Midbrain (tissue), 1 donor: Measurements from ENCODE around the gene VENTX.

Source experiments
- DNase-seq: peaks from one replicate; lab custom pipeline; 2025; lab: John Stamatoyannopoulos, UW

The VENTX gene, protein sequence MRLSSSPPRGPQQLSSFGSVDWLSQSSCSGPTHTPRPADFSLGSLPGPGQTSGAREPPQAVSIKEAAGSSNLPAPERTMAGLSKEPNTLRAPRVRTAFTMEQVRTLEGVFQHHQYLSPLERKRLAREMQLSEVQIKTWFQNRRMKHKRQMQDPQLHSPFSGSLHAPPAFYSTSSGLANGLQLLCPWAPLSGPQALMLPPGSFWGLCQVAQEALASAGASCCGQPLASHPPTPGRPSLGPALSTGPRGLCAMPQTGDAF

DNA sequence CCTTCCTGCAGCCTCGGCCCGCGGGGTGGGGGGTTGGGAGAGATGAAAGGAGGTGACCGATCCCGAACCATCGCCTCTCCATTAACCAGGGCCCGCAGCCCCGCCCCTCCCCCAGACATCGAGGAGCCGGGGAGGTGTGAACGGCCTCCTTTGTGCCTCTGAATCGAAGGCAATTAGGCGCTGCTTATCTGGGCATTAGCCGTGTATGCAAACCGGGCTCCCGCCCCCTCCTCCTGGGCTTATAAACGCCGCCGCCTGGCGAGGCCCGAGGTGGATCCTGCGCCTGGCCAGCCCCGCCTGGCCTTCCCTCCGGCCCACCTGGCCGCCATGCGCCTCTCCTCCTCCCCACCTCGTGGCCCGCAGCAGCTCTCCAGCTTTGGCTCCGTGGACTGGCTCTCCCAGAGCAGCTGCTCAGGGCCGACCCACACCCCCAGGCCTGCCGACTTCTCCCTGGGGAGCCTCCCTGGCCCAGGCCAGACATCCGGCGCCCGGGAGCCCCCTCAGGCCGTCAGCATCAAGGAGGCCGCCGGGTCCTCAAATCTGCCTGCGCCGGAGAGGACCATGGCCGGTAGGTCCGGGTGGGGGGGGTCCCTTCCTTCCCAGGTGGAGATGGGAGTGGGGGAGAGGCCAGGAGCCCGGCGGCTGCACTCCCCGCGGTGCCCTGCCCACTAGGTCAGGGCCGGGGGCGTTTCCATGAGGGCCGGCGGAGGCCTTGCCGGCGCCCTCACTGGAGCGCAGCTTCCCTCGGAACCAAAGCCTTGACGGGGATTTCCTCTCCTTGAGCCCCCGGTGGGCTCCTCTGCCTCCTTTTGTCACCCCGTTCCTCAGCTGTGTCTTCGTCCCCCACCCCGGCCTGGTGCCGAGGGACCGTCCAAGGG is at the start of gene VENTX:
TSS of gene VENTX (plus strand) at position 268 of the 878 bp plus-strand sequence. CDS start at position 328, 60 bp downstream.
- no peak for DNase-seq

DNA sequence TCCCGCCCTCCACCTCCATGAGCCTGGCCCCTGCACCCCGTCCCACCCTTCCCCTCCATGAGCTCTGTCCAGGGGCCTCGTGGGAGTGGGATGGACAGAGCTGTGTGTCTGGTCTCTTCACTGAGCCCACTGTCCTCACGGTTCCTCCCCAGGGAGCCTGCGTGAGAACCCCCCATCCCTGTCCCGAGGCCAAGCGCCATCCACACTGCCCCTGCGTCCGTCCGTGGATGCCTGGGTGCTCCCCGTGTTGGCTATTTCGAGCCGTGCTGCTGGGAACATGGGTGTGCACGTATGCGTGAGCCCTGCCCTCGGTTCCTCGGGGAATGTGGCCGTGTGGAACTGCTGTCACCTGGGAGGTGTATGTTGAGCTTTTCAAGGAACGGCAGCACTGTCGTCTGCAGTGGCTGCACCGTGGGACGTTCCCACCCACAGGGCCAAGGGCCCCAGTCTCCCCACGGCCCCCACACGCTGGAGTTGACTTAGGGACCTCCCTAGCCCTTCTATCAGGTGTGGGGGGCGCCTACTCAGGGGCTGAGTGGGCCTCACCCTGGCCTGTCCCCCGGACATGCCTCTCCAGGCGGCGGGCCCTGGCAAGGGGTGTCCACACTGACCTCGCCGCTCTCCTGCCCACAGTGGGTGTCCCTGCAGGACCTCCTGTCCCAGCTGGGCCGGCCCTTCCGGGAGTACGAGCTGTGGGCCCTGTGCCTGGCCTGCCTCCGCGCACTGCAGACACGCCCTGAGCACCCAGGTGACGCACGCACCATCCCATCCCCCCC is 49.6 kb upstream of the VENTX start:
- no peak for DNase-seq

DNA sequence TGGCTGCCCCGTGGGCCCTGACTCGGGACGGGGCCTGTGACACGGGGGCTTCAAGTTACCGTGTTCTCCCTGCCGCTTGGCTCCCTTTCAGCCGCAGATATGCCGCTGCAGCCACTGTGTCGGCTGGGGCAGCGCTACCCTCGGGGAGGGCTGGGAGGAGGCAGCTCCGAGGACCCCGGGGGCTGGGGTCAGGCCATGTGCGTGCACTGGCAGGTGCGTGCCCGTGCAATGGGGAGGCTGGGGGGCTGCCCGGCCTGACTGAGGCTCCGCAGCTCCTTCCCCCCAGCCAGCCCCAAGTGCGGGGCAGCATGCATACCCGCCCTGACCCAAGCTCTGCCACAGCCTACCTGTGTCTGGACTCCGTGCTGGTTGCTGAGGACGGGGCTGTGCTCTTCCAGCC is 48.4 kb upstream of the VENTX start:
- DNase-seq, result no peak

DNA sequence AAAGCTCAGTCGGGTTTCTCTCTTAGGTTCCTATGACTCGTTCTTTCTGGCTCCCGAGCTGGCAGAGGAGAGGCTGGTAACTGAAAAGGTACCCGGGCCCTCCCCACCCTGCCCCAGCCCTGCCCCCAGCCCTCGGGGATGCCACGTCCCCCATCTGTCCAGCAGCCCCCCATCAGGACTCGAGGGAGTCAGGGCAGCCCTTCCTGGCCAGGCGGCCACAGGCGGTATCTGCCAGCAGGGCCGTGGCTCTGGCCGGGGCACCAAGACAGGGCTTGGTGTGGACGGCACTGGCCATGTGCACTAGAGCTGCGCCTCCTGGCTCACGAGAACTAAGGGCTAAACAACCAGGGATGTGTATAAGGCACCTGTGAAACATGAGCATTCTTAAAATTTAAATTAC is 47.9 kb upstream of the VENTX start:
- no peak for DNase-seq

DNA sequence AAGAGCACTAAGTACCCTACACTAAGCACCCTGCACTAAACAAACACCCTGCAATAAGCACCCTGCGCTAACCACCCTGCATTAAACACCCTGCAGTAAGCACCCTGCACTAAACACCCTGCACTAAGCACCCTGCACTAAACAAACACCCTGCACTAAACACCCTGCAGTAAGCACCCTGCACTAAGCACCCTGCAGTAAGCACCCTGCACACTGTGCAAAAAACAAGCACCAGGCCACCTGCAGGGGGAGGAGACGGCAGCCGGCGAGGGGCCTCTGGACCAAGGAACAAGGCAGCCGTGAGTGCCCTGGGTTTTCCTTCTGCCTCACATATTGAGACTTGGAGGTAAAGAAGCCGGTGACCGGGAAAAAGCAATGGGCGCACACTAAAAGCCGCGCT is 47.4 kb upstream of the VENTX start:
- DNase-seq, result no peak

DNA sequence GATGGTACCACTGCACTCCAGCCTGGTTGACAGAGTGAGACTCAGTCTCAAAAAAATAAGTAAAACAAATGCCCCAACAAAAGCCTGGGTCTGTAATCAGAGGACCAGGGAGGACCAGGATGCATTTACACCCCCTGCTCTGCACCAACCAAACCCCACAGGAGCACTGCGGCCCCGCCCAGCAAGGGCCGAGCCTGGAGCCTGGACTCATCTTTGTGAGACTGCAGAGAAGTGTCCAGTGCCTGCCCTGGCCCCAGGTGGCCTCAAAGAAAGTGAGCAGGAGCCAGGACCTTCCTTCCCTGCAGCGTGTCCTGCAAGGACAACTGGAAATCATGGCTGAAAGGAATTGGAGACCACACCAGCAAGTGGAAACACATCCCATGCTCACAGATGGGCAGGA is 46.0 kb upstream of the VENTX start:
- DNase-seq, result no peak

DNA sequence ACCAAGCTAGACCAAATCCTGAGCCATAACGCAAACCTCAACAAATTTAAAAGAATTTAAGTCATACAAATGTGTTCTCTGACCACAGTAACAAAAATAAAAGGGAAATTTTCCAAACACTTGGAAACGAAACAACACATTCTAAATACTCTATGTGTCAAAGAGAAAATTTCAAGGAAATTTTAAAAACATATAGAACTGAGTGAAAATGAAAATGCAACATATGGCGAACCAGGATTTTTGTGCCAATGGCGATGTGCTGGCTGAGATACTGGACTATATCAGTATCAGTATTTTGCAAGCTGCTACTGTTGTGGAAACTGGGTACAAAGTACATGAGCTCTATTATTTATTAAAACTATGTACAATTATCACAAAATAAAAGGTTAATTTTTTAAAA is 43.5 kb upstream of the VENTX start:
- DNase-seq, result no peak

DNA sequence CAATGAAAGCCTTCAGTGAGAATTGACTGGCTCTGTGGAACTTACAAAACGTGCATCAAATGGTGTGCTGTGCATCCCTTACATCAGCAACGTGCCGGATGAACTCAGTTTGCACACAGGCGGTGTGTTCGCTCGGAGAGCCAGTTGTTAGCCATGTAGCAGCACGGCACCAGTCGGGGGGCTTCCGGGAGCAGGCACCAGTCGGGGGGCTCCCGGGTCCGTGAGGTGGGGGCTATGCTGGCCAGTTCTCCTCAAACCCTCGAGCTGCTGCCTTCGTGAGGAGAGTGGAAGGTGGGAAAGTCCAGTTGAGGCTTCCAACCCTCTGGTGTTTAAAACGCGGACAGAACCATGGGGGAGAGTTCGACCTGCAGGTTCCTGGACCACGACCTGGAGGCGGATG is 42.6 kb upstream of the VENTX start:
- no peak for DNase-seq

DNA sequence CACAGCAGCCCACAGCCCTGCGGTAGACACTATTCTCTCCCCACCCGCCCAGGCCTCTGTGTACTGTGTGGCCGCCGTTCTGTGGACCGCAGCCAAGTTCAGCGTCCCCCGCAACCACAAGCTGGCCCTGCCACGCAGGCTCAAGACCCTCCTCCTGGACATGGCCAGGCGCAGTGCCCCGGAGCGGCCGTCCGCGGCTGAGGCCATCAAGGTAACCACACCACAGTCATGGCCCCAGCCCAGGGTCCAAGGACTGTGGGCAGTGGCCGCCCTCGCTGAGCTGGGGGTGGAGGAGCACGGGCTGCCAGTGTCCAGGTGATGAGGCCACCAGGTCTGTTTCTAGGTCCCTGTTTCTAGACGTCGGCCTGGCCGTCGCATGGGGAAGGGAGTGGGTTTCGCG is 42.0 kb upstream of the VENTX start:
- no peak for DNase-seq

DNA sequence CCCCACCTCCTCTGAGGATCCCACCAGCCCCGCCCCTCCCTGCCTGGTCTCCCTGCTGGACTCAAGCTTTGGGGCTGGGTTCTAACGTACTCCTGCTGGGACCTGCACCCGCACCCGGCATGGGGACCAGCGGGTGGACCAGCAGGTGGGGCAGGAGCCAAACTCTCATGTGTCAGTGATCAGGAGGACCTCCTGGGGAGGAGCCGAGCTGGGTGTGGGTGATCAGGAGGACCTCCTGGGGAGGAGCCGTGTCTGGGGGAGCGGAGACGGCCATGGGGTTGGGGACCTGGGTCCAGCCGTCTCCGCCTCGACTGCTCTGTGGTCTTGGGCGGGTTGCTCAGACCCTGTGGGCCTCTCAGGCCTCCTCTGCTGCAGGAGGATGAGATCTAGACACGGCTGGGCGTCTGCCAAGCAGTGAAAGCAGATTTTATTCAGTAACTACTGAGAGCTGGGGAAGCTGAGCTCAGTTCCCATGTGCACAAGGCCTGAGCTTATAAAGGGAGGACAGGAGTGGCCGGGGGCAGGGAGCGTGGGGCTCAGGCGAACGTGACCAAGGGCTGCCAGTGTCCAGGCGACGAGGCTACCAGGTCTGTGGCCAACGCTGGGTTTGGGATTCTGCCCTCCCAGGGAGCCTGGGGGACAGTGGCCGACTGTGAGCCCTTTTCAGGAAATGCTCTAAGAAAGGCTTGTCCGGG is 41.3 kb upstream of the VENTX start:
- no peak for DNase-seq

DNA sequence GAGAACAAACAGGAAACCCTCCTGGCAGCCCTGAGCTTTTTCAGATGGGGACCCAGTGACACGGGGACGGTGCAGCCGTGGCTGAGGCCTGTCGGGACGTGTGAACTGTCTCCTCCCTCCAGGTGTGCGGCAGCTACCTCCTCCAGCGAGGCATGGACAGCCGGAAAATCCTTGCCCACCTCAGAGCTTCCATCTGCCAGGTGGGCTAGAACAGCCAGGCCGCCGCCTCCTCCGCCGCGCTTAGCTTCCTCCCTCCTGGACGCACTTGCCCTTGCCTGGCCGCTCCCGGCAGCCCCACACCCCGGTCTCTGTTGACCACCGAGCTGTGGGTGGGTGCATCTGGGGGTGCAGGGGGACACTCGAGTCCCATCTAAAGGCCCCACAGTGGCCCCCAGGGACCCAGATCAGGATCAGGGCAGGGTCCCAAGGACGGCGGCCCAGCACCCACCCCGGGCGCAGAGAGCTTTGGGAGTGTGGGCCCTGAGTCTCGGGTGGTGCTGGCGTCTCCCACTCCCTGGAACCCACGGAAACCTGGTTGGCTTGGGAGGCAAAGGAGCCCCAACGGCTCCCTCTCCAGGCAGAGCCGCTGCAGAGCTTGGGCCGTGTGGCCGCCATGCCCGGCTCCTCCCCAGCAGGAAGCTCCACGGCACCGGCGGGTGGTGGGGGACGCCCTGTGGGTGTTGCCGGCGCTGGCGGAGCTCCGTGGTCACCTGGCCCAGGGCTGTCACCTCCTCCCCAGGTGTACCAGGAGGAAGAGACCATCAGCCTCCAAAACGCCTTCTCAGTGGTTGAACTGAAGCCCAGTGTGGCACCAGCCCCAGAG is 40.5 kb upstream of the VENTX start:
- no peak for DNase-seq

DNA sequence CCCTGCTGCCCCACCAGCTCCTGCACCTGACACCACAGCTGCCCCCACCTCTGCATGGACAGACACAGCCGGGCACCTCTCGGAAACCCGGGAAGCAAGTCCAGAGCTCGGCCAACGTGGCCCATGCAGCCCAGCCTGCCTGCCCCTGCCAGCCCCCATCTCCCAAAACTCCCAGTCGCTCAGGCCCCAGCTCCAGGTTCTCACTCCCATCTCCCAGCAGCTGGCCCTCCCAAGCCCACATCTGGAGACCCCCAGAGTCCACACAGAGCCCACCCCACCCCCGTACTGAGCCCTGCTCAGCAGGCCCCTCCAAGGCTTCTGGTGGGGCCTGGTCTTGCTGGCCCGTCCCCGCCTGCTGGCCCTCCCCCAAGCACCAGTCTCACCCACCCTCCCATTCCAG is 39.9 kb upstream of the VENTX start:
- DNase-seq, result no peak

DNA sequence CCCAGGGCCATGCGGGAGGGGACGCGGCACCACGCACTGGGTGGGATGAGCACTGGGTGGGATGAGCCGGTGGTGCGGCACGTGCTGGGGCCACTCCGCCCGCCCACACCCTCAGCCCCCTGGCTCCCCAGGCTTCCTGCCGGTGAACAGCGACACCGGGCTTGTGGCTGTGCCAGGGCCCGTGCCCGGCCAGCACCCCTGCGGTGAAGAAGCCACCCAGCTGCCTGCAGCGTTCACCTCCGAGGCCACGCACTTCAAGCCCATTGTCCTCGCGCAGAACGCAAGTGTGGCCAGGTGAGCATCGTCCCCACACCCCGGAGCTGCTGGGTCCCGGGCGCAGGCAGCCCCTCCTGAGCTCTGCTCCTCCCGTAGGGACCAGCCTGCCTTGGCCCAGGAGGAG is 39.4 kb upstream of the VENTX start:
- no peak for DNase-seq

DNA sequence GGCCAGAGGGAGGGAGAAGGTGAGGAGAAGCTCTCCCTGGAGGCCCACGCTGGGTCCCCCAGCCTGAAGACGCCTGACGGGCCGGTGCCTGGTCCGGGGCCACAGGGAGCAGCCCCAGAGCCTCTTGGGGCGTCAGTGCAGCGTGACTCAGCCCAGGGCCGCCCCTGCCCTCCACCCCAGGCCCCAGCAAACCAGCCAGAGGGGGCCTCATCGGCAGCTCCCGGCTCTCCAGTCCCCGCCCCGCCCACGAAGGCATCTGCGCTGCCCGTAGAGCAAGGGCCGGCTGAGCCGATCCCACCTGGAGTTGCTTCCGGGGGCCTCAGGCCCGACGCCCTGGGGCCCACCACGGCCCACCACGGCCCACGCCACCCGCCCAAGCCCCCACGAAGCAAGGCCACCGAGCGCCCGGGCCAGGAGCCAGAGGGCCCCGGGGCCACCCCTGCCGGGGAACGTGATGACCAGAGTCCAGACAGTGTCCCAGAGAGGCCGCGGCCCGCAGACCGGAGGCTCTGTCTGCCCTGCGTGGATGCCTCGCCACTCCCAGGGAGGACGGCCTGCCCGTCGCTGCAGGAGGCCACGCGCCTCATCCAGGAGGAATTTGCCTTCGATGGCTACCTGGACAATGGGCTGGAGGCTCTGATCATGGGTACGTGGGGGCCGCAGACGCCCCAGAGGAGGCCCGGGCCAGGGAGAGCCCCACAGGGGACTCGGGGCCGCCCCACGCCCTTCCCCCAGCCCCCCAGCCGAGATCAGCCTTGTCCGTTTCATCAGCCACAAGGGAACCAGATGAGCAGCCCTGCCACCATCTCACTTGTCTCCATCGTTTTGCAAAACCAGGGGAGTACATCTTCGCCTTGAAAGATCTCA is 38.8 kb upstream of the VENTX start:
- no peak for DNase-seq

DNA sequence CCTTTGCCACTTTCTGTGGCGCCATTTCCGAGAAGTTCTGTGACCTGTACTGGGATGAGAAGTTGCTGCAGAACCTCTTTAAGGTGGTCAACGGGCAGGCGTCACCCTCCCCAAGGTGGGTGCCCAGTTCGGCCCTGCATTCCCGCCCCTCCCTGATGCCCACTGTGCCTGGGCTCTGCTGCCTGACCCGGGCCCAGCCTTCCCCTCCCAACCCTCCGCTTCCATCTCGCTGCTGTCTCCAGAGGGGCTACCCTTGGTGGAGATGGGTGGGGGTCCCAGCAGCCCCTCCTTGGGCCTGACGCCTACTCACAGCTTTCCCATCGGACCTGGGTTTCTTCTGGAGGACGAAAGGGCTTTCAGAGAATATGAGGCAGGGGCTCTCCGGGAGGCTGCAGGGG is 38.2 kb upstream of the VENTX start:
- no peak for DNase-seq

DNA sequence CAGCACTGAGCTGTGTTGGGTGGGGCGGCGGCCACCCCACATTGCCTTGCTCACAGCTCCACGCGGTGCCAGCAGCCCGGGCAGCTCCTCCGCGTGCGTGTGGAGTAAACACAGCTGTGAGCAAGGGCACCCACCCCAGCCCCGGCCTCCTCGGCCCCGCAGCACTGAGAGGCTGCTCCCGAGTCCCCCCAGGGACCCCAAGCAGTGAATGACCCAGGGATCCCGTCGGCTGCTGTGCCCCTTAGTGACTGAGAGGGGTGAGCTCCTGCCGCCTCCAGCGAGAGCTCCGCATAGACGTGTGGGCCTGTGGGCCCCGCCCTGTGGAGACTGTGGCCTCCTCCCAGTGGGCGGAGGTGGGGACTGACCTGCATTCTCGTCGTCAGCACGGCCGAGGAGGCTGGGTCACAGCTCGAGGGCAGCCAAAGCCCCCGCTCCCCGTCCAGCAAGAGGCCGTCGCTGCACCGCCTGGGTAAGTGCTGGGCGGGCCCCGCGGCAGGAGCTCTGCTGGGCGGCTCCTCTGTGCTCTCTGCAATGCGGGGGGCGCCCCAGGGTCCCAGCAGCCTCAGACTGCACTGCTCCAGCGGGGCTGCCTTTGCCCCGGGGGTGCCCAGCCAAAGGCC is 37.6 kb upstream of the VENTX start:
- no peak for DNase-seq

DNA sequence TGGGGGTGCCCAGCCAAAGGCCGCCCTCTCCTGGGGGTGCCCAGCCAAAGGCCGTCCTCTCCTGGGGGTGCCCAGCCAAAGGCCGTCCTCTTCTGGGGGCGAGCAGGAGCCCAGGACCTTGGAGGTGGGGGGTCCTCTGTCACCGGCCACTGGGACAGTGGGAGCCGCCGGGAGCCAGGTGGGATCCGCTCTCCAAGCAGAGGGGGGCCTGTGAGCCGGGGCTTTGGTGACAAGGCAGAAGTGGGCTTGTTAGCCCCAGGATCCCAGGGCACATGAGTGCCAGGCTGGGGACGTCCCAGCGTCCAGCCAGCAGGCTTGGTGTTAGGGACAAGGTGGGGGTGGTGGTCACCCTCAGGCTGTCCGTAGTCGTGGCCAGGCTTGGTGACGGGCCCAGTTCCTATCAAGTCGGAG is 37.0 kb upstream of the VENTX start:
- no peak for DNase-seq

DNA sequence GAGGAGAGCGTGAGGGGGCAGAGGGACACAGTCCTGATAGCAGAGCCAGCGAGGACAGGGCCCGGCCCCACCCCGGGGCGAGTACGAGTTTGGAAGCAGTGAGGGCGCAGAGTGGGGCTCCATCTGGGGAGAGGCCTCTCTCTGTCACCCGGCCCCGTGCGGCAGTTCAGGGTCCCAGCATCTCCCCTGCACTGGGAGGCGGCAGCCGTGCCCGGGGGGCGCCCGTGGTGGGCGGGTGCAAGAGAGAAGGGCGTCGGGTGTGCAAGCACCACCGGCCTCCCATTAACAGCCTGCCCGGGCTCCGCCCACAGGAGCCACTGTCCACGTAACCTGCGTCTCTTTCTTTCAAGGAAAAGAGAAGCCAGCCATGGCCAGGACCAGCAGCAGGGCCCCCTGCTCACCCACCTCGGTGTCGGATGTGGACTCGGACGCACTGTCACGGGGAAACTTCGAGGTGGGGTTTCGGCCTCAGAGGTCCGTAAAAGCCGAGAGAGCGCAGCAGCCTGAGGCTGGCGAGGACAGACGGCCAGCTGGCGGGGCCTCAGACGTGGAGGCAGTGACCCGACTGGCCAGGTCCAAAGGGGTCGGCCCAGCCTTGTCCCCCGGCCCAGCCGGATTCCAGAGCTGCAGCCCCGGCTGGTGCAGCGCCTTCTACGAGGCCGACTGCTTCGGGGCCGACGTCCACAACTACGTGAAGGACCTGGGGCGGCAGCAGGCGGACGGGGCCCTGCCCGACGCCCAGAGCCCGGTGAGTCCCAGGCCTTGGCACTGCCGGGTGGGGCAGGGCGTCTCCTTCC is 36.3 kb upstream of the VENTX start:
- DNase-seq, result no peak
